ENCODE measurements around the gene RAVER1. TPM values are rescaled to one million over a fixed set of nuclear protein-coding genes. Genes with fewer than 3 reads are reported as not detected.

RAVER1 gene
- total and polyA plus RNA-seq, 2 of the 13 experiments (the other 11 are each of a cell fraction or from before 2014, with no cell fraction given): 3.6 to 7.9 TPM

- TF ChIP-seq RAD21 (CRISPR knock-in tag; IDR thresholded peaks at IDR 0.05) (0 out of 2 replicates have a peak, but pooled peaks have one; percentile 8), TEAD3 (CRISPR knock-in tag; optimal IDR thresholded peaks at IDR 0.05; ENCODE audit: borderline replicate concordance) (no peak), MAZ (IDR thresholded peaks at IDR 0.05; ENCODE audit: borderline replicate concordance, low read depth, low read length) (no peak), MAZ (CRISPR knock-in tag; IDR thresholded peaks at IDR 0.05; ENCODE audit: low read depth) (0 out of 2 replicates have a peak, but pooled peaks have one; percentile 8), ELK4 (CRISPR knock-in tag; IDR thresholded peaks at IDR 0.05; ENCODE audit: borderline replicate concordance) (no peak), ZFP37 (CRISPR knock-in tag; IDR thresholded peaks at IDR 0.05; ENCODE audit: borderline replicate concordance) (0 out of 2 replicates have a peak, but pooled peaks have one; percentile 19), ELF3 (CRISPR knock-in tag; IDR thresholded peaks at IDR 0.05) (peak; percentile 41; the same call in 1 of the 2 replicates), ZNF577 (CRISPR knock-in tag; IDR thresholded peaks at IDR 0.05; ENCODE audit: borderline replicate concordance, low read depth) (no peak), POLR2A (IDR thresholded peaks at IDR 0.05; ENCODE audit: insufficient read depth in 1 of 2, low read depth in 2 of 2, low read length in 2 of 2) (peak; percentile 44 to 79; a peak in 3 of 4 replicates), ZNF431 (CRISPR knock-in tag; IDR thresholded peaks at IDR 0.05; ENCODE audit: borderline replicate concordance, low read depth) (0 out of 2 replicates have a peak, but pooled peaks have one; percentile 30), POLR2G (IDR thresholded peaks at IDR 0.05; ENCODE audit: low read depth, low read length) (peak; percentile 50; the same call in 1 of the 2 replicates), HMG20A (CRISPR knock-in tag; IDR thresholded peaks at IDR 0.05; ENCODE audit: borderline replicate concordance) (no peak), HMGXB4 (CRISPR knock-in tag; IDR thresholded peaks at IDR 0.05; ENCODE audit: borderline replicate concordance in 1 of 2, low read depth in 1 of 2) (no peak; a peak in 1 of 4 replicates), PHF21A (CRISPR knock-in tag; IDR thresholded peaks at IDR 0.05) (peak; percentile 73), SAP130 (CRISPR knock-in tag; IDR thresholded peaks at IDR 0.05; ENCODE audit: low read depth) (peak; percentile 83), ELF1 (CRISPR knock-in tag; IDR thresholded peaks at IDR 0.05) (peak; percentile 38; the same call in 1 of the 2 replicates), ZNF83 (CRISPR knock-in tag; IDR thresholded peaks at IDR 0.05; ENCODE audit: borderline replicate concordance) (no peak), ZSCAN31 (CRISPR knock-in tag; IDR thresholded peaks at IDR 0.05; ENCODE audit: low read depth) (0 out of 2 replicates have a peak, but pooled peaks have one; percentile 8), THAP11 (CRISPR knock-in tag; IDR thresholded peaks at IDR 0.05) (peak; percentile 24; the same call in 1 of the 2 replicates), ZNF501 (CRISPR knock-in tag; IDR thresholded peaks at IDR 0.05) (0 out of 2 replicates have a peak, but pooled peaks have one; percentile 7), ZNF232 (CRISPR knock-in tag; IDR thresholded peaks at IDR 0.05; ENCODE audit: borderline replicate concordance) (0 out of 2 replicates have a peak, but pooled peaks have one; percentile 11)
- TF ChIP-seq, protein P1, sequence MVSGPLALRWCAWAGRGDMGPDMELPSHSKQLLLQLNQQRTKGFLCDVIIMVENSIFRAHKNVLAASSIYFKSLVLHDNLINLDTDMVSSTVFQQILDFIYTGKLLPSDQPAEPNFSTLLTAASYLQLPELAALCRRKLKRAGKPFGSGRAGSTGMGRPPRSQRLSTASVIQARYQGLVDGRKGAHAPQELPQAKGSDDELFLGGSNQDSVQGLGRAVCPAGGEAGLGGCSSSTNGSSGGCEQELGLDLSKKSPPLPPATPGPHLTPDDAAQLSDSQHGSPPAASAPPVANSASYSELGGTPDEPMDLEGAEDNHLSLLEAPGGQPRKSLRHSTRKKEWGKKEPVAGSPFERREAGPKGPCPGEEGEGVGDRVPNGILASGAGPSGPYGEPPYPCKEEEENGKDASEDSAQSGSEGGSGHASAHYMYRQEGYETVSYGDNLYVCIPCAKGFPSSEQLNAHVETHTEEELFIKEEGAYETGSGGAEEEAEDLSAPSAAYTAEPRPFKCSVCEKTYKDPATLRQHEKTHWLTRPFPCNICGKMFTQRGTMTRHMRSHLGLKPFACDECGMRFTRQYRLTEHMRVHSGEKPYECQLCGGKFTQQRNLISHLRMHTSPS (CRISPR knock-in tag; IDR thresholded peaks at IDR 0.05; ENCODE audit: low read depth): peak; percentile 53; the same call in 1 of the 2 replicates
- TF ChIP-seq, protein P2, sequence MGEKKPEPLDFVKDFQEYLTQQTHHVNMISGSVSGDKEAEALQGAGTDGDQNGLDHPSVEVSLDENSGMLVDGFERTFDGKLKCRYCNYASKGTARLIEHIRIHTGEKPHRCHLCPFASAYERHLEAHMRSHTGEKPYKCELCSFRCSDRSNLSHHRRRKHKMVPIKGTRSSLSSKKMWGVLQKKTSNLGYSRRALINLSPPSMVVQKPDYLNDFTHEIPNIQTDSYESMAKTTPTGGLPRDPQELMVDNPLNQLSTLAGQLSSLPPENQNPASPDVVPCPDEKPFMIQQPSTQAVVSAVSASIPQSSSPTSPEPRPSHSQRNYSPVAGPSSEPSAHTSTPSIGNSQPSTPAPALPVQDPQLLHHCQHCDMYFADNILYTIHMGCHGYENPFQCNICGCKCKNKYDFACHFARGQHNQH (CRISPR knock-in tag; IDR thresholded peaks at IDR 0.05): 0 out of 2 replicates have a peak, but pooled peaks have one; percentile 9
Observed at GRCh38 chr19:10332158-10332964, 968 bp downstream of the RAVER1 start (continued).

All from HepG2 (cell line).